D341Med (cell line): Measurements from ENCODE around the gene MARS1.
"Not testable (repeated sequence)": the region's sequence is repeated elsewhere in the genome, so short reads cannot be mapped to it uniquely, and the experiment has no call there.

Experiments used
- DNase-seq: peaks from one replicate; pipeline ENCODE4 v3.0.0; 2012; ENCODE audit warnings: low spot score

The MARS1 gene

DNA sequence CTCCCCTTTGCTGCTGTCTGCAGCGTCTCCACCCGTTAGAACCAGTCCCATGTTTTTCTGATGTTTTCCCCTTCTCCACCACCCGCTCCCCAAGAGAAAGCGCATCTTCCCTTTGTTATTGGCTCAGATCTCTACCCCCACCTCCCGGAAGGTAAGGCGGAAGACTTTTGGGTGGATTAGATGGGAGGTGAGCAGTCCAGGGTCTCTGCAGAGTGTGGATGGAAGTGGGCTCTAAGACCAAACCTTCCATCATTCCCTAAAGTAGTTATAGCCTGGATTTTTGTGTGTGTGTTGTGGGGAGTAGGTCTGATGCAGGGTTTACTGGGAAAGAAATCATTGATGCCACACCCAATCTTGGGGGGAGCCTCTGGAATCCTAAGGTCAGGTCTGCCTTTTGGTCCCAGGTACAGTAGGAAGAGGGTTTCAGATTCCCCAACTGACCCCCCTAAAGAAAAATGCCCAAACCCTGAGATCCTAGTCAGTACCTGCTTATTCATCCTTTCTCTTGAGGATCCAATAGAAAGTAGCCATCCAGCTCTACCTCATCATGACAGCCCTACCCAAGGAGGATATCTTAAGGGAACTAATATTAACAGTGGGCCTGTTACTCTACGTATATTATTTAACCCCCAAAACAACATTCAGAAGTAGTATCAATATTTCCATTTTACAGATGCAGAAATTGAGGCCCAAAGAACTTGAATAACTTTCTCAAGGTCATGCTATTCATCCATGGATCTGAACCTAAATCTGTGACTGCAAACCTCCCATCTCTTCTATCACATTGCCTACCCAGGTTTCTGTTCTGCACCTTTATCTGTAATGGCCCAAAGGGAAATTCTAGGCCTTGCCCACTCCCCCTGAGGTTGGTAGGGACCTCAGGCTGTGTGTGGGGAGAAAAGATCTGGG is 63.0 kb downstream of the MARS1 start:
- DNase-seq: no peak

DNA sequence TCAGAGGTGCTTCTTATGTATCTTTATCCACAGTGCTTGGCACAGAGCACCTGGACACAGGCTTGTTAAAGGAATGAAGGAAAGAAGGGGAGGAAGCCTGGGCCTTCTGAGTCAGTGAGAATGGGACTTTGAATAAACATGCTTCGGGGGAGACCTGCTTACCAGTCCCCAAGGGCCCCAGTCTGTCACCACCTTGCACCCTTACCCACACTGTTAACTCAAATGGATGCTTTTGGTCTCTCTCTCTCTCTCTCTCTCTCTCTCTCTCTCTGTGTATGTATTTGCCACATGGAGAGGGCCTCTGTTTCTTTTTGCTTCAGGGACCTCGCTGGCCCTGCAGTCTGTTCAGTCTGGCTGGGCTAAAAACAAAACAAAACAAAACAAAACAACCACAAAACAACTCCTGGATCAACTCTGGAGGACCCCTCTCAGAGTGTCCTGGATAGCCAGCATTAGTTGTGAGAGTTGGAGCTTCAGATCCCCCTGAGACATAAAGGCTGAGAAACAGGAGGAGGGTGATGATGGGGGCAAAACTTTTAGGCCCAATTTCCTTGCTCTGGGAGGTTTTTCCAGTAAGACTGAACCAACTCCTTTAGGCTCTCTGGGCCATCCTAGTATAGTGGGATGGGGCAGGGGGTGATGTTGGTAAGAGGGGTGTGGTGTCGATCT is 63.9 kb downstream of the MARS1 start:
- DNase-seq: no peak

- DNase-seq: no peak
Observed at GRCh38 chr12:57552306-57552651, 64.4 kb downstream of the MARS1 start.

DNA sequence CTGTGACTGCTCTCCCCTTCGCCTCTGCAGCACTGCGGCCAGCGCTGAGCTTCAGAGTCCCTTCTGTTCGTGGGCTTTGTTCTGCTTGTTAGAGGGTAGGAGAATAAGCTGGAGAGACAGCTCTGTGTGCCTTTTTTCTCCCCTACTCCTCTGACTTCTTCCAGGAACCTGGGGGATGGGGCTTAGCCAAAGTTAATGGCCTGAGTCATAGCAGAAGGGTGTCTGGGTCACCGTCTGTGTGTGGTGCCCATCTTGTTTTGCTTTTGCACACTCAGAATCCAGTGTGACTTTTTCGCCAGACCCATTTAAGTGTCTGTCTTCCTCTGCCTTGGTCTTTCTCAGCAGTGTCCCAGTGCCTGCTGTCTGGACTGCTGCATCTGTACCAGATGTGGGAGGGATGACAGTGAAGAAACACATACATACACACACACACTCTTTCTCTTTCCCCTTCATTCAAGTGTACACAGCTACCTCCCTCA is 65.0 kb downstream of the MARS1 start:
- no peak for DNase-seq

- no peak for DNase-seq
Observed at GRCh38 chr12:57553343-57554202, 65.7 kb downstream of the MARS1 start.

DNA sequence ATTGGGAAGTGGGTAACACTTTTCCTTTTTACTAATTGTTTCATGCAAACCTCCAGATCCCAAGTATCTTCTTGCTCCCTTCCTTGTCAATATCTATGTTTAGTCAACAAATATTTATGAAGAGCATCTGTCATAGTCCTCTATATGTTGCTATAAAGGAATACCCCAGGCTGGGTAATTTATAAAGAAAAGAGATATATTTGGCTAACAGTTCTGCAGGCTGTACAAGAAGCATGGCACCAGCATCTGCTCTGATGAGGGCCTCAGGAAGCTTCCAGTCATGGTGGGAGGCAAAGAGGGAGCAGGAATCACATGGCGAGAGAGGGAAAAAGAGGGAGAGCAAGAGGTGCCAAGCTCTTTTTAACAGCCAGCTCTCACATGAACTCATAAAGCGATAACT is 66.6 kb downstream of the MARS1 start:
- no peak for DNase-seq

DNA sequence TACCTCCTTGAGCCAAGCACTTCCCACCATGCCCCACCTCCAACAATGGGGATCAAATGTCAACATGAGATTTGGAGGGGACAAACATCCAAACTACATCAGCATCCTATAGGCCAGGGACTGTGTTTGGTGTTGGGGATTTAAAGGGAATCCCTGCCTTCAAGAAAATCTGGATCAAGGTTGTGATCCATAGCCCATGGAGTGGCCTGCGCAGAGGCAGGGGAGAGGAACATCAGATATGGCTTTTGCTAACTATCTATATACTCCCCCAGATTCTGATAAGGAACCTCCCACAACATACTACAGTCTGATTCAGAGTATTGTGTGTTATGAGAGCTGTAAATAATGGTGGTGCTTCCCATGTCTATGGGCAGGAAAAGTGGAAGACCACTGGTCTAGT is 67.0 kb downstream of the MARS1 start:
- DNase-seq: no peak

- no peak for DNase-seq
Observed at GRCh38 chr12:57558864-57559263, 71.0 kb downstream of the MARS1 start.

DNA sequence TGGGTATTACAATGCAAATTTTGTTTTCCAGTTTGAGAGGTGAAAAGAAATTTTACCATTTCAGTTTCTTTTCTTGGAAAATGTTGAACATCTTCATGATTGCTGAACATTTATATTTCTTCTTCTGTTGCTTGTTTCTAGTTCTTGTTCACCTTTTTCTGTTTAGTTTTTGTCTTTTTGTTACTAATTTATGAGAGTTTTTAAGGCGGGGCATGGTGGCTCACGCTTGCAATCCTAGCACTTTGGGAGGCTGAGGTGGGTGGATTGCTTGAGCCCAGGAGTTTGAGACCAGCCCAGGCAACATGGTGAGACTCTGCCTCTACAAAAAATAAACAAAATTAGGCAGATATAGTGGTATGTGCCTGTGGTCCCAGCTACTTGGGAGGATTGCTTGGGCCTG is 72.6 kb downstream of the MARS1 start:
- no peak for DNase-seq

- DNase-seq: not testable (repeated sequence)
Observed at GRCh38 chr12:57561117-57561516, 73.2 kb downstream of the MARS1 start.

GRCh38 chr12:57563358-57563757 is 75.5 kb downstream of the MARS1 start:
- DNase-seq: no peak

GRCh38 chr12:57564178-57564740 is 76.4 kb downstream of the MARS1 start:
- no peak for DNase-seq
